ENCODE measurements around the gene FAM171A2. TPM values are rescaled to one million over a fixed set of nuclear protein-coding genes. Genes with fewer than 3 reads are reported as not detected.

The FAM171A2 gene
- total RNA-seq, 1 experiment from 2014 or later, result 29.9 TPM

DNA sequence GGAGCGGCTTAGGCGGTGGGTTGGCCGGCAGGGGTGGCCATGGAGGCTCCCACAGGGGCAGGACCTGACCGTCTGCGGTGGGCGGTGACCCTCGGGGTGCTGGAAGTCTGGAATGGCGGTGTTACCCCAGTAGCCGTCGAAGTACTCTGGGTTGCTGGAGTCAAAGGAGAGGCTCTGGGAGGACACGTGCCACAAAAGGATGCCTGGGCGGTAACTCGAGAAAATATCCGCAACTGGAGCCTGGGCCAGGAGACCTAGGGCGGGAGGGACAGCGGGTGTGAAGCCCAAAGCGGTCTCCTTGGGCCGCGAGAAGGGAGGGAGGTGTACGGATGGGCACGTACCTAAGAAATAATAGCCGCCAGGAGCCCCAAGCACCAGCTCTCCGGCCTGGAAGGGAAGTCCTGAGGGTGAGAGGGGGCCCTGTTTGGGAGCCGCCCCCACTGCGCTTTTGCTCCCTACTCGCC lies 21.2 kb upstream of the FAM171A2 start (continued):
- TF ChIP-seq, protein P1, sequence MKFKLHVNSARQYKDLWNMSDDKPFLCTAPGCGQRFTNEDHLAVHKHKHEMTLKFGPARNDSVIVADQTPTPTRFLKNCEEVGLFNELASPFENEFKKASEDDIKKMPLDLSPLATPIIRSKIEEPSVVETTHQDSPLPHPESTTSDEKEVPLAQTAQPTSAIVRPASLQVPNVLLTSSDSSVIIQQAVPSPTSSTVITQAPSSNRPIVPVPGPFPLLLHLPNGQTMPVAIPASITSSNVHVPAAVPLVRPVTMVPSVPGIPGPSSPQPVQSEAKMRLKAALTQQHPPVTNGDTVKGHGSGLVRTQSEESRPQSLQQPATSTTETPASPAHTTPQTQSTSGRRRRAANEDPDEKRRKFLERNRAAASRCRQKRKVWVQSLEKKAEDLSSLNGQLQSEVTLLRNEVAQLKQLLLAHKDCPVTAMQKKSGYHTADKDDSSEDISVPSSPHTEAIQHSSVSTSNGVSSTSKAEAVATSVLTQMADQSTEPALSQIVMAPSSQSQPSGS (CRISPR knock-in tag; IDR thresholded peaks at IDR 0.05; ENCODE audit: borderline replicate concordance, low read depth), result no peak
- TF ChIP-seq FOXP1 (CRISPR knock-in tag; IDR thresholded peaks at IDR 0.05; ENCODE audit: borderline replicate concordance), result peak; percentile 89
- no peak for TF ChIP-seq NR1H2 (CRISPR knock-in tag; IDR thresholded peaks at IDR 0.05)
- no peak; the same call in 1 of the 2 replicates for TF ChIP-seq ZNF423 (CRISPR knock-in tag; IDR thresholded peaks at IDR 0.05)
- TF ChIP-seq, protein P2, sequence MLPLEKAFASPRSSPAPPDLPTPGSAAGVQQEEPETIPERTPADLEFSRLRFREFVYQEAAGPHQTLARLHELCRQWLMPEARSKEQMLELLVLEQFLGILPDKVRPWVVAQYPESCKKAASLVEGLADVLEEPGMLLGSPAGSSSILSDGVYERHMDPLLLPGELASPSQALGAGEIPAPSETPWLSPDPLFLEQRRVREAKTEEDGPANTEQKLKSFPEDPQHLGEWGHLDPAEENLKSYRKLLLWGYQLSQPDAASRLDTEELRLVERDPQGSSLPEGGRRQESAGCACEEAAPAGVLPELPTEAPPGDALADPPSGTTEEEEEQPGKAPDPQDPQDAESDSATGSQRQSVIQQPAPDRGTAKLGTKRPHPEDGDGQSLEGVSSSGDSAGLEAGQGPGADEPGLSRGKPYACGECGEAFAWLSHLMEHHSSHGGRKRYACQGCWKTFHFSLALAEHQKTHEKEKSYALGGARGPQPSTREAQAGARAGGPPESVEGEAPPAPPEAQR (CRISPR knock-in tag; IDR thresholded peaks at IDR 0.05), result no peak
- TF ChIP-seq, protein P3, sequence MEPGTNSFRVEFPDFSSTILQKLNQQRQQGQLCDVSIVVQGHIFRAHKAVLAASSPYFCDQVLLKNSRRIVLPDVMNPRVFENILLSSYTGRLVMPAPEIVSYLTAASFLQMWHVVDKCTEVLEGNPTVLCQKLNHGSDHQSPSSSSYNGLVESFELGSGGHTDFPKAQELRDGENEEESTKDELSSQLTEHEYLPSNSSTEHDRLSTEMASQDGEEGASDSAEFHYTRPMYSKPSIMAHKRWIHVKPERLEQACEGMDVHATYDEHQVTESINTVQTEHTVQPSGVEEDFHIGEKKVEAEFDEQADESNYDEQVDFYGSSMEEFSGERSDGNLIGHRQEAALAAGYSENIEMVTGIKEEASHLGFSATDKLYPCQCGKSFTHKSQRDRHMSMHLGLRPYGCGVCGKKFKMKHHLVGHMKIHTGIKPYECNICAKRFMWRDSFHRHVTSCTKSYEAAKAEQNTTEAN (CRISPR knock-in tag; IDR thresholded peaks at IDR 0.05), result peak; percentile 85
- no peak for TF ChIP-seq ESRRA (CRISPR knock-in tag; IDR thresholded peaks at IDR 0.05; ENCODE audit: borderline replicate concordance)
- TF ChIP-seq, protein P4, sequence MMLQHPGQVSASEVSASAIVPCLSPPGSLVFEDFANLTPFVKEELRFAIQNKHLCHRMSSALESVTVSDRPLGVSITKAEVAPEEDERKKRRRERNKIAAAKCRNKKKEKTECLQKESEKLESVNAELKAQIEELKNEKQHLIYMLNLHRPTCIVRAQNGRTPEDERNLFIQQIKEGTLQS (CRISPR knock-in tag; conservative IDR thresholded peaks at IDR 0.05), result no peak
- no peak for TF ChIP-seq HMGA2 (CRISPR knock-in tag; IDR thresholded peaks at IDR 0.05)
- TF ChIP-seq, protein P5, sequence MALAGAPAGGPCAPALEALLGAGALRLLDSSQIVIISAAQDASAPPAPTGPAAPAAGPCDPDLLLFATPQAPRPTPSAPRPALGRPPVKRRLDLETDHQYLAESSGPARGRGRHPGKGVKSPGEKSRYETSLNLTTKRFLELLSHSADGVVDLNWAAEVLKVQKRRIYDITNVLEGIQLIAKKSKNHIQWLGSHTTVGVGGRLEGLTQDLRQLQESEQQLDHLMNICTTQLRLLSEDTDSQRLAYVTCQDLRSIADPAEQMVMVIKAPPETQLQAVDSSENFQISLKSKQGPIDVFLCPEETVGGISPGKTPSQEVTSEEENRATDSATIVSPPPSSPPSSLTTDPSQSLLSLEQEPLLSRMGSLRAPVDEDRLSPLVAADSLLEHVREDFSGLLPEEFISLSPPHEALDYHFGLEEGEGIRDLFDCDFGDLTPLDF (CRISPR knock-in tag; IDR thresholded peaks at IDR 0.05), result 0 out of 2 replicates have a peak, but pooled peaks have one; percentile 8
- no peak for TF ChIP-seq CREM (CRISPR knock-in tag; IDR thresholded peaks at IDR 0.05)
- TF ChIP-seq, protein P6, sequence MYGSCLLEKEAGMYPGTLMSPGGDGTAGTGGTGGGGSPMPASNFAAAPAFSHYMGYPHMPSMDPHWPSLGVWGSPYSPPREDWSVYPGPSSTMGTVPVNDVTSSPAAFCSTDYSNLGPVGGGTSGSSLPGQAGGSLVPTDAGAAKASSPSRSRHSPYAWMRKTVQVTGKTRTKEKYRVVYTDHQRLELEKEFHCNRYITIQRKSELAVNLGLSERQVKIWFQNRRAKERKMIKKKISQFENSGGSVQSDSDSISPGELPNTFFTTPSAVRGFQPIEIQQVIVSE (CRISPR knock-in tag; IDR thresholded peaks at IDR 0.05; ENCODE audit: borderline replicate concordance), result no peak
- TF ChIP-seq, protein P7, sequence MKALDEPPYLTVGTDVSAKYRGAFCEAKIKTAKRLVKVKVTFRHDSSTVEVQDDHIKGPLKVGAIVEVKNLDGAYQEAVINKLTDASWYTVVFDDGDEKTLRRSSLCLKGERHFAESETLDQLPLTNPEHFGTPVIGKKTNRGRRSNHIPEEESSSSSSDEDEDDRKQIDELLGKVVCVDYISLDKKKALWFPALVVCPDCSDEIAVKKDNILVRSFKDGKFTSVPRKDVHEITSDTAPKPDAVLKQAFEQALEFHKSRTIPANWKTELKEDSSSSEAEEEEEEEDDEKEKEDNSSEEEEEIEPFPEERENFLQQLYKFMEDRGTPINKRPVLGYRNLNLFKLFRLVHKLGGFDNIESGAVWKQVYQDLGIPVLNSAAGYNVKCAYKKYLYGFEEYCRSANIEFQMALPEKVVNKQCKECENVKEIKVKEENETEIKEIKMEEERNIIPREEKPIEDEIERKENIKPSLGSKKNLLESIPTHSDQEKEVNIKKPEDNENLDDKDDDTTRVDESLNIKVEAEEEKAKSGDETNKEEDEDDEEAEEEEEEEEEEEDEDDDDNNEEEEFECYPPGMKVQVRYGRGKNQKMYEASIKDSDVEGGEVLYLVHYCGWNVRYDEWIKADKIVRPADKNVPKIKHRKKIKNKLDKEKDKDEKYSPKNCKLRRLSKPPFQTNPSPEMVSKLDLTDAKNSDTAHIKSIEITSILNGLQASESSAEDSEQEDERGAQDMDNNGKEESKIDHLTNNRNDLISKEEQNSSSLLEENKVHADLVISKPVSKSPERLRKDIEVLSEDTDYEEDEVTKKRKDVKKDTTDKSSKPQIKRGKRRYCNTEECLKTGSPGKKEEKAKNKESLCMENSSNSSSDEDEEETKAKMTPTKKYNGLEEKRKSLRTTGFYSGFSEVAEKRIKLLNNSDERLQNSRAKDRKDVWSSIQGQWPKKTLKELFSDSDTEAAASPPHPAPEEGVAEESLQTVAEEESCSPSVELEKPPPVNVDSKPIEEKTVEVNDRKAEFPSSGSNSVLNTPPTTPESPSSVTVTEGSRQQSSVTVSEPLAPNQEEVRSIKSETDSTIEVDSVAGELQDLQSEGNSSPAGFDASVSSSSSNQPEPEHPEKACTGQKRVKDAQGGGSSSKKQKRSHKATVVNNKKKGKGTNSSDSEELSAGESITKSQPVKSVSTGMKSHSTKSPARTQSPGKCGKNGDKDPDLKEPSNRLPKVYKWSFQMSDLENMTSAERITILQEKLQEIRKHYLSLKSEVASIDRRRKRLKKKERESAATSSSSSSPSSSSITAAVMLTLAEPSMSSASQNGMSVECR (CRISPR knock-in tag; IDR thresholded peaks at IDR 0.05; ENCODE audit: borderline replicate concordance), result peak; percentile 85; the same call in 1 of the 2 replicates
- TF ChIP-seq, protein P8, sequence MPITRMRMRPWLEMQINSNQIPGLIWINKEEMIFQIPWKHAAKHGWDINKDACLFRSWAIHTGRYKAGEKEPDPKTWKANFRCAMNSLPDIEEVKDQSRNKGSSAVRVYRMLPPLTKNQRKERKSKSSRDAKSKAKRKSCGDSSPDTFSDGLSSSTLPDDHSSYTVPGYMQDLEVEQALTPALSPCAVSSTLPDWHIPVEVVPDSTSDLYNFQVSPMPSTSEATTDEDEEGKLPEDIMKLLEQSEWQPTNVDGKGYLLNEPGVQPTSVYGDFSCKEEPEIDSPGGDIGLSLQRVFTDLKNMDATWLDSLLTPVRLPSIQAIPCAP (CRISPR knock-in tag; IDR thresholded peaks at IDR 0.05), result peak; percentile 74; the same call in 1 of the 2 replicates
- TF ChIP-seq, protein P9, sequence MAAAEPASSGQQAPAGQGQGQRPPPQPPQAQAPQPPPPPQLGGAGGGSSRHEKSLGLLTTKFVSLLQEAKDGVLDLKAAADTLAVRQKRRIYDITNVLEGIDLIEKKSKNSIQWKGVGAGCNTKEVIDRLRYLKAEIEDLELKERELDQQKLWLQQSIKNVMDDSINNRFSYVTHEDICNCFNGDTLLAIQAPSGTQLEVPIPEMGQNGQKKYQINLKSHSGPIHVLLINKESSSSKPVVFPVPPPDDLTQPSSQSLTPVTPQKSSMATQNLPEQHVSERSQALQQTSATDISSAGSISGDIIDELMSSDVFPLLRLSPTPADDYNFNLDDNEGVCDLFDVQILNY (CRISPR knock-in tag; IDR thresholded peaks at IDR 0.05), result 0 out of 2 replicates have a peak, but pooled peaks have one; percentile 19
- TF ChIP-seq NFATC4 (CRISPR knock-in tag; IDR thresholded peaks at IDR 0.05), result no peak
- no peak for TF ChIP-seq ZBTB21 (CRISPR knock-in tag; IDR thresholded peaks at IDR 0.05; ENCODE audit: borderline replicate concordance)
- TF ChIP-seq ZNF396 (CRISPR knock-in tag; IDR thresholded peaks at IDR 0.05; ENCODE audit: borderline replicate concordance), result no peak
- no peak for TF ChIP-seq GRHL2 (CRISPR knock-in tag; IDR thresholded peaks at IDR 0.05; ENCODE audit: insufficient replicate concordance, severe bottlenecking)
- TF ChIP-seq FOXJ3 (CRISPR knock-in tag; IDR thresholded peaks at IDR 0.05; ENCODE audit: borderline replicate concordance), result no peak
- TF ChIP-seq, protein P10, sequence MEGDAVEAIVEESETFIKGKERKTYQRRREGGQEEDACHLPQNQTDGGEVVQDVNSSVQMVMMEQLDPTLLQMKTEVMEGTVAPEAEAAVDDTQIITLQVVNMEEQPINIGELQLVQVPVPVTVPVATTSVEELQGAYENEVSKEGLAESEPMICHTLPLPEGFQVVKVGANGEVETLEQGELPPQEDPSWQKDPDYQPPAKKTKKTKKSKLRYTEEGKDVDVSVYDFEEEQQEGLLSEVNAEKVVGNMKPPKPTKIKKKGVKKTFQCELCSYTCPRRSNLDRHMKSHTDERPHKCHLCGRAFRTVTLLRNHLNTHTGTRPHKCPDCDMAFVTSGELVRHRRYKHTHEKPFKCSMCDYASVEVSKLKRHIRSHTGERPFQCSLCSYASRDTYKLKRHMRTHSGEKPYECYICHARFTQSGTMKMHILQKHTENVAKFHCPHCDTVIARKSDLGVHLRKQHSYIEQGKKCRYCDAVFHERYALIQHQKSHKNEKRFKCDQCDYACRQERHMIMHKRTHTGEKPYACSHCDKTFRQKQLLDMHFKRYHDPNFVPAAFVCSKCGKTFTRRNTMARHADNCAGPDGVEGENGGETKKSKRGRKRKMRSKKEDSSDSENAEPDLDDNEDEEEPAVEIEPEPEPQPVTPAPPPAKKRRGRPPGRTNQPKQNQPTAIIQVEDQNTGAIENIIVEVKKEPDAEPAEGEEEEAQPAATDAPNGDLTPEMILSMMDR (IDR thresholded peaks at IDR 0.05), result no peak
- 0 out of 2 replicates have a peak, but pooled peaks have one; percentile 50 for TF ChIP-seq SMAD4 (CRISPR knock-in tag; IDR thresholded peaks at IDR 0.05)

Measured in WTC11 (cell line).